ENCODE measurements around the gene CDH23. TPM values are rescaled to one million over a fixed set of nuclear protein-coding genes. Genes with fewer than 3 reads are reported as not detected.

The CDH23 gene
- total and polyA plus RNA-seq, 2 of the 8 experiments (the other 6 are each of a cell fraction or from before 2014, with no cell fraction given), result 1.9 to 4.9 TPM

DNA sequence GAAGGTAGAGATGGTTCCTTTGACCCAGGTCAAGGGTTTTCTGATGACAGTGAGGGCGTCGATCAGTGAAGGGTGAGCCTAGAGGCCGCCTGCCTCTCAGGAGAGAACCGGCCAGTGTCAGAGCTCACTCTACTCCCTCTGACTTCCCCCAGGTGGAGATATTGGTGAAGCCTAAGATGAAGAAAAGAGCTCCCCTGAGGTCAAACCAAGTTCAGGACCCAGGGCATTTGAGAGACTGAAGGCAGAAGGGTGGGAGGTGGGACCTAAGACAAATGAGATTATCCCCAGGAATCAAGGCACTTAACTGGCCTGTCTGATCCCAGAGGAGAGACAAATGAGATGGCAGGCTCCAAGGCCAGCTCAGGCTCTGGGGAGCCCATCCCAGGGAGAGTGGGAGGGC is 104.7 kb downstream of the CDH23 start:
- Histone ChIP-seq H3K23me2 (ENCODE audit: low read depth, low read length) (no peaks in the 10 kb centered on the region), H3K18ac (ENCODE audit: extremely low read depth, low read length) (no peak overlapping the region), H2BK5ac (ENCODE audit: low read depth, low read length) (no peak overlapping the region), H3K27me3 (replicated peaks in 1 of 4; ENCODE audit: control insufficient read depth in 3 of 4, extremely low read depth in 1 of 4, insufficient read depth in 3 of 4, low read length in 3 of 4) (peaks cover 0 to 23% (median 16%) of the 10 kb centered on the region in 4 experiments; a peak in 6 of 7 replicates), H3K9ac (replicated peaks in 1 of 4; ENCODE audit: extremely low read depth in 1 of 4, low read depth in 3 of 4, low read length in 3 of 4) (no peak overlapping the region), H3K36me3 (ENCODE audit: control insufficient read depth in 2 of 4, insufficient read depth in 4 of 4, low read length in 3 of 4) (no peaks in the 10 kb centered on the region), H2BK20ac (ENCODE audit: low read length) (no peak overlapping the region), H3K56ac (replicated peaks; ENCODE audit: insufficient read length, low read depth, low read length) (no peak overlapping the region), H2BK120ac (replicated peaks; ENCODE audit: low read depth, low read length) (no peak overlapping the region), H2AK5ac (ENCODE audit: low read depth, low read length) (0 out of 2 replicates have a peak overlapping the region, but pooled peaks have one; percentile 58), H4K8ac (ENCODE audit: extremely low read depth, insufficient read depth, low read length) (no peak overlapping the region), H3K27ac (ENCODE audit: low read depth, low read length) (no peak overlapping the region), H4K91ac (replicated peaks; ENCODE audit: insufficient read length, low read length) (no peak overlapping the region), H2AFZ (ENCODE audit: low read length) (no peak overlapping the region), H3K9me3 (ENCODE audit: insufficient read depth in 2 of 2, low read depth in 1 of 2, low read length in 1 of 2) (no peaks in the 10 kb centered on the region), H2BK12ac (ENCODE audit: low read depth, low read length) (no peak overlapping the region), H3K4me2 (ENCODE audit: insufficient read depth in 1 of 2, low read depth in 2 of 2, low read length in 2 of 2) (no peak overlapping the region), H3K4ac (replicated peaks; ENCODE audit: insufficient read length, low read depth, low read length) (no peak overlapping the region), H3K79me1 (ENCODE audit: low read depth, low read length) (no peaks in the 10 kb centered on the region), H4K5ac (ENCODE audit: insufficient read length, low read depth, low read length) (no peak overlapping the region), H3K4me3 (ENCODE audit: extremely low read depth in 1 of 4, insufficient read depth in 2 of 4, low read depth in 3 of 4, low read length in 4 of 4) (no peak overlapping the region), H3K14ac (ENCODE audit: insufficient read length) (no peak overlapping the region), H4K20me1 (replicated peaks in 1 of 2; ENCODE audit: control insufficient read depth in 1 of 2, insufficient read depth in 2 of 2, low read length in 2 of 2) (peaks cover 0 to 3% of the 10 kb centered on the region in 2 experiments), H3K79me2 (ENCODE audit: control insufficient read depth in 1 of 2, insufficient read depth in 2 of 2, low read length in 2 of 2) (no peaks in the 10 kb centered on the region), H2BK15ac (ENCODE audit: low read length) (0 out of 2 replicates have a peak overlapping the region, but pooled peaks have one; percentile 46), H3K23ac (ENCODE audit: insufficient read length) (no peak overlapping the region), H3K4me1 (replicated peaks in 1 of 4; ENCODE audit: control insufficient read depth in 3 of 4, insufficient read depth in 4 of 4, low read length in 3 of 4) (peaks cover 0 to 12% (median 6%) of the 10 kb centered on the region in 4 experiments; a peak in 4 of 7 replicates)
- CTCF ChIA-PET (ENCODE audit: partially characterized antibody), result interaction anchor here (0.7 to 1.9 kb wide), 17 partner anchors 10 to 207 kb away, joined by 3 to 11 read pairs (median 4); no protein-coding TSS in a partner anchor
- no peak for FAIRE-seq
- POLR2A ChIA-PET (ENCODE audit: partially characterized antibody), result interaction anchor here (0.8 kb wide), 1 partner anchor 64 kb away, joined by 3 read pairs; no protein-coding TSS in a partner anchor
- no peak for DNase-seq (ENCODE audit: low read depth in 1 of 2, low spot score in 2 of 2)
- WGBS, 2 experiments (ENCODE audit: extremely low coverage in 1 of 2, insufficient coverage in 1 of 2, insufficient read length in 1 of 2, insufficient replicate concordance in 2 of 2, low coverage in 1 of 2, low lambda C conversion rate in 2 of 2, missing lambda C conversion rate in 1 of 2), result 96% methylated on average over 4 of the region's 4 CpGs; no CpG with 5 or more reads in 1 of the 2 experiments
- no peak for TF ChIP-seq JUND (IDR thresholded peaks at IDR 0.05; ENCODE audit: low read length)
- TF ChIP-seq CBX8 (IDR thresholded peaks at IDR 0.05; ENCODE audit: borderline replicate concordance, low read depth, low read length), result no peak
- no peak for TF ChIP-seq FOSL1 (IDR thresholded peaks at IDR 0.05; ENCODE audit: insufficient read depth, low read depth, low read length)
- TF ChIP-seq ZNF274 (IDR thresholded peaks at IDR 0.05; ENCODE audit: borderline replicate concordance, extremely low read depth, low read length), result no peak
- TF ChIP-seq, protein P1, sequence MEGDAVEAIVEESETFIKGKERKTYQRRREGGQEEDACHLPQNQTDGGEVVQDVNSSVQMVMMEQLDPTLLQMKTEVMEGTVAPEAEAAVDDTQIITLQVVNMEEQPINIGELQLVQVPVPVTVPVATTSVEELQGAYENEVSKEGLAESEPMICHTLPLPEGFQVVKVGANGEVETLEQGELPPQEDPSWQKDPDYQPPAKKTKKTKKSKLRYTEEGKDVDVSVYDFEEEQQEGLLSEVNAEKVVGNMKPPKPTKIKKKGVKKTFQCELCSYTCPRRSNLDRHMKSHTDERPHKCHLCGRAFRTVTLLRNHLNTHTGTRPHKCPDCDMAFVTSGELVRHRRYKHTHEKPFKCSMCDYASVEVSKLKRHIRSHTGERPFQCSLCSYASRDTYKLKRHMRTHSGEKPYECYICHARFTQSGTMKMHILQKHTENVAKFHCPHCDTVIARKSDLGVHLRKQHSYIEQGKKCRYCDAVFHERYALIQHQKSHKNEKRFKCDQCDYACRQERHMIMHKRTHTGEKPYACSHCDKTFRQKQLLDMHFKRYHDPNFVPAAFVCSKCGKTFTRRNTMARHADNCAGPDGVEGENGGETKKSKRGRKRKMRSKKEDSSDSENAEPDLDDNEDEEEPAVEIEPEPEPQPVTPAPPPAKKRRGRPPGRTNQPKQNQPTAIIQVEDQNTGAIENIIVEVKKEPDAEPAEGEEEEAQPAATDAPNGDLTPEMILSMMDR (IDR thresholded peaks at IDR 0.05; ENCODE audit: control extremely low read depth in 1 of 3, insufficient read depth in 1 of 3, low read depth in 1 of 3, low read length in 3 of 3), result peak in 2 of 3 experiments; percentile 18 to 29; a peak in 2 of 4 replicates
- no peak for TF ChIP-seq EZH2 (IDR thresholded peaks at IDR 0.05; ENCODE audit: low read depth, low read length, severe bottlenecking)
- no peak for TF ChIP-seq CHD1 (IDR thresholded peaks at IDR 0.05; ENCODE audit: low read depth, low read length)
- no peak for TF ChIP-seq BRCA1 (IDR thresholded peaks at IDR 0.05; ENCODE audit: low read depth, low read length)
- TF ChIP-seq RAD21 (IDR thresholded peaks at IDR 0.05 in 1 of 2, conservative IDR thresholded peaks at IDR 0.05 in 1 of 2; ENCODE audit: low read depth in 2 of 2, low read length in 2 of 2), result peak; percentile 17 to 43; a peak in 3 of 4 replicates
- TF ChIP-seq RFX5 (IDR thresholded peaks at IDR 0.05; ENCODE audit: borderline replicate concordance, low read depth, low read length), result no peak
